Pulmonary artery endothelial cell (primary cell): Measurements from ENCODE around the gene LMTK2. TPM values are rescaled to one million over a fixed set of nuclear protein-coding genes. Genes with fewer than 3 reads are reported as not detected.

Experiments used
- total RNA-seq: library from RNA; depleted of rRNA; stranded (reverse); fragments of >200 nt; gene quantifications from 2 replicates; pipeline ENCODE4 v1.2.3, GENCODE V29; 2014

Gene LMTK2
- total RNA-seq, 1 donor from 2014 or later: 10.4 TPM

Other genes with a start within 250 kb of the LMTK2 start
- 8.5 and 17.0 TPM in 2 replicates for gene ASNS, start 234.5 kb upstream of the LMTK2 start, total RNA-seq
- not detected in 2 replicates for gene OCM2, start 116.7 kb upstream of the LMTK2 start, total RNA-seq
- gene BHLHA15, start 104.6 kb downstream of the LMTK2 start, total RNA-seq: 1.5 and 1.8 TPM in 2 replicates
- 82.6 and 93.5 TPM in 2 replicates for gene TECPR1, start 145.4 kb downstream of the LMTK2 start, total RNA-seq
- 59.2 and 75.0 TPM in 2 replicates for gene BRI3, start 174.8 kb downstream of the LMTK2 start, total RNA-seq